PC-3 (cell line): ENCODE data around the gene EARS2.

Experiments used
- EZH2 ChIP-seq: fragments of 300-600 bp; sonication (generic); IDR thresholded peaks from one replicate; pipeline ENCODE4 v1.6.1; 2017; ENCODE audit warnings: antibody characterized with exemption, mild to moderate bottlenecking, low read length; ENCODE audit not compliant: unreplicated experiment
- TF ChIP-seq, protein P1 (sequence below): fragments of 300-600 bp; sonication (generic); conservative IDR thresholded peaks from 2 replicates; pipeline ENCODE4 v1.5.1; 2017; ENCODE audit warnings: antibody characterized with exemption, low read depth, mild to moderate bottlenecking, low read length

DNA sequence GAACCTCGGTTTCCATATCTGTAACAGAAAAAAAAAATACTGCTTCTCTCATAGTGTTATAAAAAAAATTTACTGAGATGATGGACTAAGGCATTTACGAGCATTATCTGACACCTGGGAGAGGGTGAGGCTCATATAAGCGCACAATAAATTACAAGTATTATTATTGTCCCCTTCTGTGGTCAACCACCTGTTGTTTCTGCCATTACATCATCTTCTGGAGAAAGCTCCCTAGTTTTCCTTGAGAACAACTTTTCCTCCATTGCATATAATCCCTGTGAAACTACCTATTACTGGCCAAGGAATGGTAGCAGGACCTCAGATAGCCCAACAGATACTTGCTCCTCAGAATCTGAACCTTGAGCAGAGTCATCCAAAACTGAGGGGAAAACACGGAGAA lies 35.2 kb downstream of the EARS2 start:
- TF ChIP-seq, protein P1, sequence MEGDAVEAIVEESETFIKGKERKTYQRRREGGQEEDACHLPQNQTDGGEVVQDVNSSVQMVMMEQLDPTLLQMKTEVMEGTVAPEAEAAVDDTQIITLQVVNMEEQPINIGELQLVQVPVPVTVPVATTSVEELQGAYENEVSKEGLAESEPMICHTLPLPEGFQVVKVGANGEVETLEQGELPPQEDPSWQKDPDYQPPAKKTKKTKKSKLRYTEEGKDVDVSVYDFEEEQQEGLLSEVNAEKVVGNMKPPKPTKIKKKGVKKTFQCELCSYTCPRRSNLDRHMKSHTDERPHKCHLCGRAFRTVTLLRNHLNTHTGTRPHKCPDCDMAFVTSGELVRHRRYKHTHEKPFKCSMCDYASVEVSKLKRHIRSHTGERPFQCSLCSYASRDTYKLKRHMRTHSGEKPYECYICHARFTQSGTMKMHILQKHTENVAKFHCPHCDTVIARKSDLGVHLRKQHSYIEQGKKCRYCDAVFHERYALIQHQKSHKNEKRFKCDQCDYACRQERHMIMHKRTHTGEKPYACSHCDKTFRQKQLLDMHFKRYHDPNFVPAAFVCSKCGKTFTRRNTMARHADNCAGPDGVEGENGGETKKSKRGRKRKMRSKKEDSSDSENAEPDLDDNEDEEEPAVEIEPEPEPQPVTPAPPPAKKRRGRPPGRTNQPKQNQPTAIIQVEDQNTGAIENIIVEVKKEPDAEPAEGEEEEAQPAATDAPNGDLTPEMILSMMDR: no peak
- no peak for TF ChIP-seq EZH2
